Measurements from ENCODE around the gene FAM219A. TPM values are rescaled to one million over a fixed set of nuclear protein-coding genes. Genes with fewer than 3 reads are reported as not detected.
A peak's percentile ranks its signal among the peaks of the same experiment; 100 is the strongest.

FAM219A gene
- total RNA-seq, 2 donors from 2014 or later, result 14.4 to 16.5 TPM

GRCh38 chr9:34380511-34381315, 77.7 kb downstream of the FAM219A start:
- peak; percentile 61 for DNase-seq (ENCODE audit: low spot score)
- Histone ChIP-seq H3K9me3 (no peaks in the 10 kb centered on the region), H3K27ac (peak overlapping the region; percentile 55), H3K27me3 (replicated peaks; ENCODE audit: insufficient read depth) (no peaks in the 10 kb centered on the region), H3K4me1 (replicated peaks) (peaks cover 7% of the 10 kb centered on the region), H3K4me3 (peak overlapping the region; percentile 32 to 42), H3K36me3 (no peaks in the 10 kb centered on the region)
- intact Hi-C loops (cut with DNase I), result no loop called here
- TF ChIP-seq, protein P1, sequence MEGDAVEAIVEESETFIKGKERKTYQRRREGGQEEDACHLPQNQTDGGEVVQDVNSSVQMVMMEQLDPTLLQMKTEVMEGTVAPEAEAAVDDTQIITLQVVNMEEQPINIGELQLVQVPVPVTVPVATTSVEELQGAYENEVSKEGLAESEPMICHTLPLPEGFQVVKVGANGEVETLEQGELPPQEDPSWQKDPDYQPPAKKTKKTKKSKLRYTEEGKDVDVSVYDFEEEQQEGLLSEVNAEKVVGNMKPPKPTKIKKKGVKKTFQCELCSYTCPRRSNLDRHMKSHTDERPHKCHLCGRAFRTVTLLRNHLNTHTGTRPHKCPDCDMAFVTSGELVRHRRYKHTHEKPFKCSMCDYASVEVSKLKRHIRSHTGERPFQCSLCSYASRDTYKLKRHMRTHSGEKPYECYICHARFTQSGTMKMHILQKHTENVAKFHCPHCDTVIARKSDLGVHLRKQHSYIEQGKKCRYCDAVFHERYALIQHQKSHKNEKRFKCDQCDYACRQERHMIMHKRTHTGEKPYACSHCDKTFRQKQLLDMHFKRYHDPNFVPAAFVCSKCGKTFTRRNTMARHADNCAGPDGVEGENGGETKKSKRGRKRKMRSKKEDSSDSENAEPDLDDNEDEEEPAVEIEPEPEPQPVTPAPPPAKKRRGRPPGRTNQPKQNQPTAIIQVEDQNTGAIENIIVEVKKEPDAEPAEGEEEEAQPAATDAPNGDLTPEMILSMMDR (IDR thresholded peaks at IDR 0.05), result peak in 2 of 4 experiments; percentile 8 to 14
- TF ChIP-seq POLR2A (IDR thresholded peaks at IDR 0.05), result peak; percentile 66
- TF ChIP-seq POLR2AphosphoS5 (IDR thresholded peaks at IDR 0.05), result peak; percentile 61
- 8% methylated on average over 23 of the region's 59 CpGs for WGBS

- Histone ChIP-seq H3K9me3 (no peaks in the 10 kb centered on the region), H3K27ac (peak overlapping the region; percentile 53 to 55), H3K4me1 (replicated peaks) (peaks cover 7% of the 10 kb centered on the region), H3K4me3 (peak overlapping the region; percentile 24 to 25), H3K27me3 (replicated peaks; ENCODE audit: insufficient read depth) (no peaks in the 10 kb centered on the region), H3K36me3 (no peaks in the 10 kb centered on the region)
- intact Hi-C loops (cut with DNase I), result no loop called here
- WGBS, result 41% methylated on average over 24 of the region's 24 CpGs
- no peak for DNase-seq (ENCODE audit: low spot score)
- TF ChIP-seq POLR2AphosphoS5 (IDR thresholded peaks at IDR 0.05) (no peak), POLR2A (IDR thresholded peaks at IDR 0.05) (no peak)
- TF ChIP-seq, protein P1 (IDR thresholded peaks at IDR 0.05), result no peak
Observed at GRCh38 chr9:34380034-34380510, 78.3 kb downstream of the FAM219A start.

DNA sequence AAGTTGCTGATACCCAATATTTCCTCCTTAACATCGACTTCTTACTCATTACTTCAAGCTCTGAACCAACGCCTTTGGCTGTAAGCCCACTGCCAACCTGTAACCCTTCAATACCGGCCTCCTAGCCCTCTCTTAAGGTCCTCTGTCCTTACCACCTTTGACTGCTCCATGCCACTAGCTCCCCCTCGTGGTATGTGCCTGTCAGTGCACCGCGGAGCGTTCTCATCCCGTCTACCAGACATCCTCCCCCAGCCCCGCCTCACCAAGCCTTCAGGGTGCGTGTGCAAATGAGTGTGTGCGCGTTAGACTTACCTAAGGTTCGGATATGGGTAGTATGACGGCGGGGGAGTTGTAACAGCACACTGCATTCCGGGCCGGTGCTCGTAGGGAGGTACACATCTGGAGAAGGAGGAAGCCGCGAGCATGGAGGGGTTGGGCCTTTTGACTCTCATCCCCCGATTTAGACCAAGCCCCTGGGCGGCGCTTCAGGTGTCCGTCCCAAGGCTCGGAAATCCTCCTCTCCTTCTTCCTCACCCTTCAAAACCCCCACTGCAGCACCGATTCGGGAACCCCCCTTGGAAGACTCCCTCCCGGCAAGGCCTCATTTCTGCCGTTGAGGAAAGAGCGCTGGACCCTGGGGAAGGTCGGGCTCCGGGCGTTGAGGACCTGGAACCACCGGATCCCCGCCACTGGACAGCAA, 78.9 kb downstream of the FAM219A start:
- H3K9me3 ChIP-seq, result no peaks in the 10 kb centered on the region
- WGBS, result 7% methylated on average over 35 of the region's 35 CpGs
- peaks cover 7% of the 10 kb centered on the region for H3K4me1 ChIP-seq (replicated peaks)
- H3K27ac ChIP-seq, result peak overlapping the region; percentile 36 to 53
- no peaks in the 10 kb centered on the region for H3K27me3 ChIP-seq (replicated peaks; ENCODE audit: insufficient read depth)
- no peaks in the 10 kb centered on the region for H3K36me3 ChIP-seq
- DNase-seq (ENCODE audit: low spot score), result peak; percentile 78
- TF ChIP-seq POLR2A (IDR thresholded peaks at IDR 0.05), result no peak
- TF ChIP-seq POLR2AphosphoS5 (IDR thresholded peaks at IDR 0.05), result peak; percentile 59
- TF ChIP-seq, protein P1 (IDR thresholded peaks at IDR 0.05), result peak; percentile 91 to 95 (median 93)
- H3K4me3 ChIP-seq, result peak overlapping the region; percentile 24 to 25
- intact Hi-C loops (cut with DNase I), result loop anchor here (2.0 to 5.0 kb wide), 2 partner anchors 47 to 127 kb away; no protein-coding TSS in a partner anchor

DNA sequence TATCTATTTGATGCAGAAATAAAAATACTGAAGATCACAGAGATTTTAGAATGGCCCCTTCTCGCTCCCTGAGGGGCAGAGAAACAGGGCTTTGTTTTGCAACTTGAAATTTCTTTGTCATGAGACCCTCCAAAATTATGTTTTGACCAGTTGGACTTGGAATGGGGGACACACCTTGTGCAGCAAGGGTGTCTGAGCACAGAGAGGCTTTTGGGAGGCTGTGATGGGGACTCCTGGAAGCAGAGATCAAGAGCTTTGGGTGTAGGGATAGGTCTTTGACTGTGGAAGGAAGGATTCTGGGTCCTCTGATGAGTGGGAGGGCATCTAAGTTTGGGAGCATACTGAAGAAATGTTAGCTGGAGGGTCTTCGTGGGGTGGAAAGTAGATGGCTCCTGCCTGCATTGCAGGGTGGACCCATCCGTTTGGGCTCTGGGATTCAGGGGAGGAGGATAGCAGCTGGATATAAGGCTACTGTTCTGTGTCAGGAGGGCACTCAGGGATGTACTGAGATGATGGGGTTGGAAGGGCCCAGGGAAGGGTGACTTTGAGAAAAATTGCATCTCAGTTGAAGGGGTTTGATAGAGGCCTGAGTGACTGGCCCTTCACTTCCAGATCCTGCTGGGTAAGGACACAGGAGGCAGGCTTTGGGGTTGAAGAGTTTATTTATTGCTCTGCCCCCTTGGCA, 79.9 kb downstream of the FAM219A start:
- Histone ChIP-seq H3K27me3 (replicated peaks; ENCODE audit: insufficient read depth) (no peaks in the 10 kb centered on the region), H3K4me3 (no peak overlapping the region), H3K9me3 (no peaks in the 10 kb centered on the region), H3K27ac (no peak overlapping the region), H3K36me3 (no peaks in the 10 kb centered on the region), H3K4me1 (replicated peaks) (peaks cover 7% of the 10 kb centered on the region)
- intact Hi-C loops (cut with DNase I), result loop anchor here (2.0 to 5.0 kb wide), 2 partner anchors 46 to 126 kb away; no protein-coding TSS in a partner anchor
- peak; percentile 1 for DNase-seq (ENCODE audit: low spot score)
- WGBS, result 95% methylated on average over 3 of the region's 3 CpGs
- no peak for TF ChIP-seq POLR2A (IDR thresholded peaks at IDR 0.05)
- no peak for TF ChIP-seq POLR2AphosphoS5 (IDR thresholded peaks at IDR 0.05)
- TF ChIP-seq, protein P1 (IDR thresholded peaks at IDR 0.05), result no peak

Measured in prostate gland (tissue), 2 donors.